Ovary (tissue), 3 donors: ENCODE measurements around the gene PDF.

ENCODE experiments used
- CTCF ChIP-seq, 3 donors: fragments of 450-650 bp in 2 of 3; fragments of 200-600 bp in 1 of 3; IDR thresholded peaks; one replicate each; pipeline versions ENCODE4 v1.5.1 to v1.8.0; 2016 to 2022; ENCODE audit warnings: antibody characterized with exemption in 3 of 3, mild to moderate bottlenecking in 1 of 3
- EP300 ChIP-seq: sonication (generic); formaldehyde crosslinking; IDR thresholded peaks from one replicate; pipeline ENCODE4 v1.6.1; 2017; ENCODE audit warnings: antibody characterized with exemption
- POLR2A ChIP-seq: fragments of 450-650 bp; IDR thresholded peaks from one replicate; pipeline ENCODE4 v1.6.1; 2017; ENCODE audit warnings: antibody characterized with exemption, mild to moderate bottlenecking, moderate library complexity
- donor health status: DM: no; HTN: no; CAD: no.

DNA sequence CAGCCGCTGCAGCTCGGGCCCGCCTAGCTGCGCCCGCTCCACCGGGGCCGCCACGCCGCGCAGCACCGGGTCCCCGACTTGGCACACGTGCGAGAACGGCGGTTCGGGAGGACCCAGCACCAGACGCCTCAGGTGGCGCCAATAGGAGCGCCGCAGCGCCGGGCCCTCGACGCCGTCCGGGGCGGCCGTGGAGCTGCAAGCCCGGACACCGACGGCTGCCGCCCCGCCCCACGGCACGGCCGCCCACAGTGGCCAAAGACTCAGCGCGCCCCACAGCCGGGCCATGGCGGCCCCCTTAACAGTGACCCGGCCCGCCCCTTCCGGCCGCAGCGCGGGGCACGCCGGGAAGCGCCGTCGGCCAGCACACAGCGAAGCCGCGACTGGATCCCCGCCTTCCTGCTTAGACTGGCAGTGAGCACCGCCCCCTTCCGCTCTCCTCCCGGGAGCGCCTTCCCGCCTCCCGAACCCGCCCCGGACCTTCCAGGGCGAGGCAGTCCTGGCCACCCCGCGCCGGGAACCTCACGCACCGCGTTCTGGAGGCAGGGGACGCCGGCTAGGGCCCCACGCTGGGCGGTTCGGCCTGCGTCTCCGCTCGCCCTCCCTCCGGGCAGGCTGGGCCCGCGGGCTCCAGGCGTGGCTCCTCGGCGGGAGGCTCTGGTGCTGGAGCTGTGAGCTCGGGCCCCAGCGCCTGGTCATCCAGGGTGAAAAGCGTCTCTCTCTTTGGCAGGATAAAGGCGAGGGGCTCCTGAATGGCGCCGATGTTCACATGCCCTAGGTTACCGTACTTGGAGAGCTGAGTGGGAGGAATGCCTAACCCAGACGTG, at the start of gene PDF:
- TF ChIP-seq CTCF (IDR thresholded peaks at IDR 0.05) (peak in 2 of 3 donors; percentile 6 to 34), POLR2A (peak; percentile 38), EP300 (no peak)
